GM12864 (cell line): ENCODE measurements around the gene GRIA1.

Experiments used
- DNase-seq: peaks from one replicate; pipeline ENCODE4 v3.0.0-alpha.2; 2011; ENCODE audit warnings: low read depth
- H3K4me3 ChIP-seq: 2 replicates; pipeline ENCODE4 v1.5.1; 2011; ENCODE audit warnings: mild to moderate bottlenecking, low read depth, low read length, control low read depth
- CTCF ChIP-seq: IDR thresholded peaks from 2 replicates; pipeline ENCODE4 v1.5.1; 2011; ENCODE audit warnings: low read depth, mild to moderate bottlenecking, moderate library complexity, low read length, control low read depth, inconsistent platforms; ENCODE audit errors: missing control alignments

The GRIA1 gene

GRCh38 chr5:153523831-153524230, 33.4 kb downstream of the GRIA1 start:
- H3K4me3 ChIP-seq: no peak overlapping the region
- DNase-seq: no peak
- TF ChIP-seq CTCF: no peak

- DNase-seq: no peak
- TF ChIP-seq CTCF: no peak
- no peak overlapping the region for H3K4me3 ChIP-seq
Measured at GRCh38 chr5:153525536-153525935, 35.1 kb downstream of the GRIA1 start.

GRCh38 chr5:153530357-153531143, 40.1 kb downstream of the GRIA1 start:
- DNase-seq: no peak
- no peak for TF ChIP-seq CTCF
- no peak overlapping the region for H3K4me3 ChIP-seq

GRCh38 chr5:153533546-153533945, 43.1 kb downstream of the GRIA1 start:
- no peak for TF ChIP-seq CTCF

GRCh38 chr5:153534102-153534501, 43.6 kb downstream of the GRIA1 start:
- no peak for DNase-seq
- no peak overlapping the region for H3K4me3 ChIP-seq
- no peak for TF ChIP-seq CTCF

More at GRCh38 chr5:153533546-153533945, 43.1 kb downstream of the GRIA1 start:
- DNase-seq: no peak
- H3K4me3 ChIP-seq: no peak overlapping the region

- no peak for DNase-seq
- no peak overlapping the region for H3K4me3 ChIP-seq
- TF ChIP-seq CTCF: no peak
Measured at GRCh38 chr5:153537207-153537606, 46.7 kb downstream of the GRIA1 start.

GRCh38 chr5:153539983-153540382, 49.5 kb downstream of the GRIA1 start:
- TF ChIP-seq CTCF: no peak
- no peak for DNase-seq
- H3K4me3 ChIP-seq: no peak overlapping the region
